Astrocyte of the spinal cord (primary cell): ENCODE results near the gene GBA3.
A peak's percentile ranks its signal among the peaks of the same experiment; 100 is the strongest.

ENCODE experiments used
- DNase-seq: peaks from one replicate; pipeline ENCODE4 v3.0.0; 2011; ENCODE audit warnings: low read depth, low spot score
- H3K4me3 ChIP-seq: 2 replicates; pipeline ENCODE4 v1.5.1; 2011; ENCODE audit warnings: low read depth, mild to moderate bottlenecking, low read length, moderate library complexity
- in situ Hi-C: cut with HindIII; loops from 2 replicates; pipeline ENCODE4 v1.10.0; 2017; ENCODE audit warnings: low sequenced_read_pairs
- TF ChIP-seq, protein P1 (sequence below): IDR thresholded peaks from 2 replicates; pipeline ENCODE4 v1.5.1; 2012; ENCODE audit warnings: low read depth, mild to moderate bottlenecking, low read length, inconsistent platforms

Gene GBA3

DNA sequence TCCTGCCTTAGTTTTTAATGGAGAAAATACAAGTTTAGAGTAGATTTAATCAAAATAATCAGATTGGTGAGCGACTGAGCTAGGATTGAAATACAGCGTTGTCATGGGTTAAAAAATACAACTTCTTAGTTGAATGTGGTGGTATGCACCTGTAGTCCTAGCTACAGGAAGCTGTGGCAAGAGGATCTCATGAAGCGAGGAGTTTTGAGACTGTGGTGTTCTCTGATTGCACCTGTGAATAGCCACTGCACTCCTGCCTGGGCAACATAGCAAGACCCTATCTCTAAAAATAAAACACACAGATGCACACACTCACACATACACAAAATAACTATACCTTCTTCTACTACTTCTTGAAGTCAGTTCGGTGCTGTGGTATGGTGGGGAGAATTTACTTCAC is 19.8 kb upstream of the GBA3 start:
- no peak overlapping the region for H3K4me3 ChIP-seq
- TF ChIP-seq, protein P1, sequence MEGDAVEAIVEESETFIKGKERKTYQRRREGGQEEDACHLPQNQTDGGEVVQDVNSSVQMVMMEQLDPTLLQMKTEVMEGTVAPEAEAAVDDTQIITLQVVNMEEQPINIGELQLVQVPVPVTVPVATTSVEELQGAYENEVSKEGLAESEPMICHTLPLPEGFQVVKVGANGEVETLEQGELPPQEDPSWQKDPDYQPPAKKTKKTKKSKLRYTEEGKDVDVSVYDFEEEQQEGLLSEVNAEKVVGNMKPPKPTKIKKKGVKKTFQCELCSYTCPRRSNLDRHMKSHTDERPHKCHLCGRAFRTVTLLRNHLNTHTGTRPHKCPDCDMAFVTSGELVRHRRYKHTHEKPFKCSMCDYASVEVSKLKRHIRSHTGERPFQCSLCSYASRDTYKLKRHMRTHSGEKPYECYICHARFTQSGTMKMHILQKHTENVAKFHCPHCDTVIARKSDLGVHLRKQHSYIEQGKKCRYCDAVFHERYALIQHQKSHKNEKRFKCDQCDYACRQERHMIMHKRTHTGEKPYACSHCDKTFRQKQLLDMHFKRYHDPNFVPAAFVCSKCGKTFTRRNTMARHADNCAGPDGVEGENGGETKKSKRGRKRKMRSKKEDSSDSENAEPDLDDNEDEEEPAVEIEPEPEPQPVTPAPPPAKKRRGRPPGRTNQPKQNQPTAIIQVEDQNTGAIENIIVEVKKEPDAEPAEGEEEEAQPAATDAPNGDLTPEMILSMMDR: no peak

DNA sequence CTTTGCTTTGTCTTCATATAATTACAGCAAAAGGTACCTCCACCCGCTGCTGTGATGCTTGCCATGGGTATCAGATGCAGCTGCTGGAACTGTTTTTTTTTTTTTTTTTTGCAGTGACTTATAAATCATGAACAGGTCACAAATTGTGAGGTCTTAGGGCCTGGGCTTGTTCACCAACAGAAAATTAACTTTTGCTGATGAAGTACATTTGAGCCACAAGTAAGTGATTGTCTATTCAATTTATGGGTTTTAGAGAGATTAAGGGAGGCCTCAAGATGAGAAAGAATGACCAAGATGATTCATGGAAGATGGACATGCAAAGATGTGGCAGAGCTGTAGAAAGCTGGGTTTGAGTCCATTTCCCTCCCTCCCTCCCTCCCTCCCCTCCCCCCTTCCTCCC is 18.0 kb upstream of the GBA3 start:
- DNase-seq: no peak
- in situ Hi-C loops: no loop called here

More for the DNA sequence above, 19.8 kb upstream of the GBA3 start:
- in situ Hi-C loops: no loop called here
- no peak for DNase-seq

DNA sequence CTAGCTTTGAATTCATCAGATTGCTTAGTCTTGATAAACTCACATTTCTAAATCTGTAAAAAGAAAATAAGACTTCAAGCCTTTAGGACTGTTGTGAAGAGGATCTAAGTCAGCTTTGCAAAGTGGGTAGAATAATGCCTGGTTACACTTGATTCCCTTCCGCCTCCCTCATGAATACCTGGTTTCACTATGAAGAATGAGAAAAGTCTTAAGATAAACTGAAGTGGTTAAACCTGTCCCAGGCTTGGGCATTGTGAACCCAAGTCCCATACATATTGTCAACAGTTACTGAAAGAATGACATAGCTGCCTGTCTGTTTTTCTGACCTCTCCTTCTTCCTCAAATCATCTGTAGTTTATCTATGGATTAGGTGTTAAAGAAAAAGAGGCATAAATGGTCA is 16.7 kb upstream of the GBA3 start:
- H3K4me3 ChIP-seq: no peak overlapping the region
- in situ Hi-C loops: no loop called here
- DNase-seq: no peak
- TF ChIP-seq, protein P1: no peak

More for the DNA sequence above, 18.0 kb upstream of the GBA3 start:
- TF ChIP-seq, protein P1: no peak
- no peak overlapping the region for H3K4me3 ChIP-seq

DNA sequence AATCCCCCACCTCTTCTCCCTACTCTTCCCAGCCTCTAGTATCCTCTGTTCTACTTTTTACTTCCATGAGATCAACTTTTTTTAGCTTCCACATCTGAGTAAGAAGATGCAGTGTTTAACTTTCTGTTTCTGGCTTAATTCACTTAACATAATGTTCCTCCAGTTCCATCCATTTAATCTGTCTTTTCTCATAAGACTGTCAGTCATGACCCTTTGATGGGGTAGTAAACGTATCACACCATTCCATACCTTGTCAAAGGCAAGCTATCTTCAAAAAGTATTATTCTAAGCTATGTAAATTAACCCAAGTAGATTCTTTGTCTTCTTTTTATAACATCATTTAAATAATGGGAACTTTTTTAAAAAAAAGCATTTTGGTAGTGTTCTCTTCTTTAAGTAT is 15.0 kb upstream of the GBA3 start:
- TF ChIP-seq, protein P1: no peak
- in situ Hi-C loops: no loop called here
- DNase-seq: no peak
- H3K4me3 ChIP-seq: no peak overlapping the region

DNA sequence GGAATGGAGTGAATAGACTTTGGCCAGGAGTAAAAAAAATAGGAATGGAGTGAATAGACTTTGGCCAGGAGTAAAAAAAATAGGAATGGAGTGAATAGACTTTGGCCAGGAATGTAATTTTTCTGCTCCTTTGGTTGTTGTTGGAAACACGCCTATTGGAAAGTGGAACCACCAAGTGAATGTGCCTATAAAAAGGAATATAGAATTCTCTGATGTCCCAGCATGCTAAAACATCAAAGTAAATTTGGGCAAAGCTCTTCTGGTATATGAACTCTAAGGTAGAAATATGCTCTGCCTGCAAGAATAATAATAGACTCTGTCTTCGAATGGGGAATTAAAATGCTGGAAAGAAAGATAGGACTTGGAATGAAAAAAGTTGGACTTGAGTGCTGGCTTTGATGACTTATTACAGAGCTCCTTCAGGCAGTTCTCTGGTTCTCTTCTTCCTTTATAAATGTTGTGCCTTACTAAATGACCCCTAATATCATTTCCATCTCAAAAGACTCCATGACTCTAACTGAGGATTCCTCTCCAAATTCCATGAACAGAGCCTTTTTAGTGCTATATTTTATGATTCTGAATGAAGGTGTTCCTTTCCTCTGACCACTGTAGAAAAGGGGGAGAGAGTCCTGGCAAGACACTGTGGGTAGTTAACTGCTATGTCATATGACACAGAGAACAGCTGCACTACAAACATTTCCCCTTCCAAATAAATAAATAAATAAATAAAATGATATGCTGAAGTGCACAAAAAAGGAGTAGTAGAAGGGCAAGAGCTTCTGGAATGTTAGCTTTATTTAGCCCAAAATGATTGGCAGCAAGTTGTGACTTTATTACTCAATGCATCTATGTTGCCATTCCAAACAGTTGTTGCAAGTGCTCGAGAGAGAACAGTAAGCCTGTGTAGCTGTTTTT is 13.5 kb upstream of the GBA3 start:
- in situ Hi-C loops: no loop called here
- H3K4me3 ChIP-seq: no peak overlapping the region
- DNase-seq: peak; percentile 13
- TF ChIP-seq, protein P1: no peak

DNA sequence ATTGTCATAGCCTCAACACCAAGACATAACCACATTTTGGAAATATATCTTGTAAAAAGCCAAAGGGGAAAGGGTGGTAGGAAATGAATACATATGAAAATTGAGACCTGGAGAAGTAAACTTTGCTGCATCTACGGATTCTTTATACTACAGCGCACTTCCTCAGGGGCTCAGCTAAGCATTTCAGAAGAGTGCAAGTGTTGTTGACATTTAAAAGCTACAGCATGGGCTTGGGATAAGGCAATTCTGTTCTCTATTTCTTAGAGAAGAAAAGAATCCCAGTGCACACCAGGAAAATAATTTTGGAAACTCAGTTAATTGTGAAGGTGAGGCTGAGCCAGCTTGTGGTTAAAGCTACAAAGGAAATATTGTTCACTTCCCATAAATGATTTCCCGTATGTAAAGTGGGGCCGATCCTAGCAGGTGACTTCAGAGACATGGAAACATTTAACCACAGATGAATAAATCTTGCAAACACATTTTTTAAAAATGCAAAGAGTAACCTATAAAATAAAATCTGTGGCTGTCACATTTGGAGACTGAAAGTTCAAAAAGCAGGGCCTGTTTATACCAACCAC is 12.6 kb upstream of the GBA3 start:
- in situ Hi-C loops: no loop called here
- DNase-seq: no peak
- H3K4me3 ChIP-seq: no peak overlapping the region
- TF ChIP-seq, protein P1: no peak
